IMR-90 (cell line): ENCODE measurements around the gene FFAR1. TPM values are rescaled to one million over a fixed set of nuclear protein-coding genes. Genes with fewer than 3 reads are reported as not detected.

Experiments
- ATAC-seq: fragments of 200-7000 bp; cut with Tn5 transposase; 2 replicates; pipeline ENCODE4 v1.9.1; 2020; ENCODE audit warnings: low read depth, mild to moderate bottlenecking, moderate library complexity
- BruUV-seq: library from RNA; stranded (reverse); fragments of 400-500 nt; replicated peaks from 2 replicates; lab custom pipeline; 2021; lab: Mats Ljungman, UMichigan
- CTCF ChIA-PET: fragments of 300-600 bp; formaldehyde crosslinking; extraction: SDS; loops from one replicate; lab custom pipeline; 2021; ENCODE audit warnings: antibody characterized with exemption; lab: Yijun Ruan, JAX
- POLR2A ChIA-PET: fragments of 300-600 bp; sonication (Branson Sonifier 250); formaldehyde crosslinking; loops from one replicate; lab custom pipeline; 2022; ENCODE audit warnings: antibody characterized with exemption; ENCODE audit not compliant: unreplicated experiment; lab: Charles Lee
- DNase-seq: peaks from one replicate; pipeline ENCODE4 v3.0.0; 2013
- H2AFZ ChIP-seq: replicated peaks from 2 replicates; pipeline ENCODE3; 2013; ENCODE audit warnings: low read length, mild to moderate bottlenecking; ENCODE audit not compliant: poor library complexity
- H2AK5ac ChIP-seq: 2 replicates; pipeline ENCODE4 v1.6.1; 2013; ENCODE audit warnings: low read depth, low read length, inconsistent platforms
- H2AK9ac ChIP-seq: replicated peaks from 2 replicates; pipeline ENCODE3; 2013; ENCODE audit warnings: mild to moderate bottlenecking, low read depth, low read length, moderate library complexity; ENCODE audit not compliant: poor library complexity
- H2BK120ac ChIP-seq: 2 replicates; pipeline ENCODE4 v1.6.1; 2013; ENCODE audit warnings: low read depth, low read length, inconsistent platforms
- H2BK15ac ChIP-seq: 3 replicates; pipeline ENCODE4 v1.6.1; 2013; ENCODE audit warnings: low read depth, low read length, inconsistent platforms
- H2BK20ac ChIP-seq: 2 replicates; pipeline ENCODE4 v1.6.1; 2013; ENCODE audit warnings: low read depth, mild to moderate bottlenecking, inconsistent platforms, low read length, moderate library complexity
- H2BK5ac ChIP-seq: 2 replicates; pipeline ENCODE4 v1.6.1; 2013; ENCODE audit warnings: mild to moderate bottlenecking, low read depth, low read length, inconsistent platforms; ENCODE audit not compliant: poor library complexity, severe bottlenecking
- H3K14ac ChIP-seq: replicated peaks from 2 replicates; pipeline ENCODE4 v1.6.1; 2013; ENCODE audit warnings: low read depth, low read length, inconsistent platforms
- H3K18ac ChIP-seq: 2 replicates; pipeline ENCODE4 v1.6.1; 2013; ENCODE audit warnings: low read depth, low read length, control low read depth
- H3K23ac ChIP-seq: 2 replicates; pipeline ENCODE4 v1.6.1; 2013; ENCODE audit warnings: low read depth, low read length, inconsistent platforms
- H3K27ac ChIP-seq: 2 replicates; pipeline ENCODE4 v1.5.1; 2013; ENCODE audit warnings: mild to moderate bottlenecking, control low read depth, low read length; ENCODE audit not compliant: insufficient read depth
- H3K27me3 ChIP-seq: 2 replicates; pipeline ENCODE4 v1.6.1; 2013; ENCODE audit warnings: low read length; ENCODE audit not compliant: control insufficient read depth, insufficient read depth
- H3K36me3 ChIP-seq: 2 replicates; pipeline ENCODE4 v1.6.1; 2013; ENCODE audit warnings: low read length, mixed read lengths; ENCODE audit not compliant: control insufficient read depth, insufficient read depth
- H3K4ac ChIP-seq: 2 replicates; pipeline ENCODE4 v1.6.1; 2013; ENCODE audit warnings: low read depth, low read length, inconsistent platforms
- H3K4me1 ChIP-seq: 2 replicates; pipeline ENCODE4 v1.6.1; 2013; ENCODE audit warnings: low read length, mixed read lengths; ENCODE audit not compliant: control insufficient read depth, insufficient read depth
- H3K4me2 ChIP-seq: 2 replicates; pipeline ENCODE4 v1.6.1; 2013; ENCODE audit warnings: low read depth, mild to moderate bottlenecking, control low read depth, low read length, moderate library complexity
- H3K4me3 ChIP-seq: 2 replicates; pipeline ENCODE4 v1.5.1; 2013; ENCODE audit warnings: low read depth, mild to moderate bottlenecking, control low read depth, low read length, moderate library complexity; ENCODE audit not compliant: insufficient read depth
- H3K56ac ChIP-seq: 2 replicates; pipeline ENCODE4 v1.6.1; 2013; ENCODE audit warnings: low read length, inconsistent platforms; ENCODE audit not compliant: insufficient read depth; ENCODE audit errors: extremely low read depth
- H3K79me1 ChIP-seq, 2 experiments: 2 replicates each; pipeline ENCODE4 v1.6.1; 2013; ENCODE audit warnings: low read length in 2 of 2, inconsistent platforms in 1 of 2, low read depth in 1 of 2
- H3K9ac ChIP-seq: 2 replicates; pipeline ENCODE4 v1.6.1; 2013; ENCODE audit warnings: low read depth, low read length, control low read depth
- H3K9me1 ChIP-seq: 2 replicates; pipeline ENCODE4 v1.6.1; 2013; ENCODE audit warnings: low read length, inconsistent platforms; ENCODE audit not compliant: insufficient read depth
- H3K9me3 ChIP-seq: 2 replicates; pipeline ENCODE4 v1.6.1; 2013; ENCODE audit warnings: low read length; ENCODE audit not compliant: control insufficient read depth, insufficient read depth
- H4K20me1 ChIP-seq: 2 replicates; pipeline ENCODE4 v1.6.1; 2013; ENCODE audit warnings: low read length, inconsistent platforms; ENCODE audit not compliant: insufficient read depth
- H4K5ac ChIP-seq: 2 replicates; pipeline ENCODE4 v1.6.1; 2013; ENCODE audit warnings: mild to moderate bottlenecking, low read depth, low read length, control low read depth
- H4K8ac ChIP-seq, 2 experiments: 2 replicates each; pipeline ENCODE4 v1.6.1; 2013; ENCODE audit warnings: low read depth in 2 of 2, low read length in 2 of 2, control low read depth in 1 of 2, inconsistent platforms in 1 of 2
- H4K91ac ChIP-seq: 2 replicates; pipeline ENCODE4 v1.6.1; 2013; ENCODE audit warnings: low read depth, low read length, inconsistent platforms; ENCODE audit not compliant: insufficient read depth
- BHLHE40 ChIP-seq: fragments of 150-350 bp; IDR thresholded peaks from 2 replicates; pipeline ENCODE4 v1.6.1; 2016; ENCODE audit warnings: mild to moderate bottlenecking, low read depth, low read length
- CEBPB ChIP-seq: IDR thresholded peaks from 2 replicates; pipeline ENCODE4 v1.6.1; 2012; ENCODE audit warnings: low read depth, low read length, improper control_type of control experiment
- CHD1 ChIP-seq: IDR thresholded peaks from 2 replicates; pipeline ENCODE4 v1.6.1; 2012; ENCODE audit warnings: low read depth, low read length, improper control_type of control experiment
- FOS ChIP-seq: fragments of 150-350 bp; IDR thresholded peaks from 2 replicates; pipeline ENCODE4 v1.6.1; 2016; ENCODE audit warnings: low read depth, low read length
- MAFK ChIP-seq: IDR thresholded peaks from 2 replicates; pipeline ENCODE4 v1.6.1; 2012; ENCODE audit warnings: low read depth, low read length, improper control_type of control experiment
- MAZ ChIP-seq: IDR thresholded peaks from 2 replicates; pipeline ENCODE4 v1.6.1; 2012; ENCODE audit warnings: low read depth, mild to moderate bottlenecking, low read length, improper control_type of control experiment, moderate library complexity, borderline replicate concordance
- MXI1 ChIP-seq: IDR thresholded peaks from 2 replicates; pipeline ENCODE4 v1.6.1; 2012; ENCODE audit warnings: low read depth, mild to moderate bottlenecking, low read length, moderate library complexity, borderline replicate concordance
- NFE2L2 ChIP-seq: fragments of 150-350 bp; IDR thresholded peaks from 2 replicates; pipeline ENCODE4 v1.6.1; 2016; ENCODE audit warnings: low read depth, mild to moderate bottlenecking, low read length
- POLR2A ChIP-seq: IDR thresholded peaks from 2 replicates; pipeline ENCODE4 v1.6.1; 2012; ENCODE audit warnings: mild to moderate bottlenecking, low read depth, low read length
- RAD21 ChIP-seq: IDR thresholded peaks from 2 replicates; pipeline ENCODE4 v1.6.1; 2012; ENCODE audit warnings: low read length, improper control_type of control experiment
- RCOR1 ChIP-seq: IDR thresholded peaks from 2 replicates; pipeline ENCODE4 v1.6.1; 2012; ENCODE audit warnings: mild to moderate bottlenecking, low read length, improper control_type of control experiment; ENCODE audit not compliant: insufficient replicate concordance
- RFX5 ChIP-seq: IDR thresholded peaks from 2 replicates; pipeline ENCODE4 v1.8.0; 2012; ENCODE audit warnings: low read depth, mild to moderate bottlenecking, low read length, moderate library complexity
- SMC3 ChIP-seq: fragments of 150-350 bp; IDR thresholded peaks from 2 replicates; pipeline ENCODE4 v1.6.1; 2016; ENCODE audit warnings: low read depth, mild to moderate bottlenecking, antibody characterized with exemption, low read length, moderate library complexity
- WGBS, 2 experiments: methylation state at CpG; one replicate each; pipeline versions ENCODE4 v1.1.5 to v1.1.7; 2013; ENCODE audit warnings: missing lambda C conversion rate in 2 of 2; ENCODE audit not compliant: insufficient read length in 1 of 2; ENCODE audit errors: extremely low coverage in 2 of 2; 5-methylcytosine and 5-hydroxymethylcytosine counted together
- dilution Hi-C: fragments of 300-500 bp; cut with HindIII; formaldehyde crosslinking; loops from one replicate; pipeline ENCODE4 v1.14.3; 2018; ENCODE audit warnings: low sequenced_read_pairs; ENCODE audit not compliant: unreplicated experiment
- in situ Hi-C: fragments of 300-500 bp; cut with MboI; formaldehyde crosslinking; loops from 3 replicates; pipeline ENCODE4 v1.14.3; 2019; ENCODE audit warnings: low sequenced_read_pairs, inconsistent platforms, mixed read lengths
- intact Hi-C: fragments of 100-400 bp; cut with micrococcal nuclease; formaldehyde crosslinking; loops from 2 replicates; pipeline ENCODE4 v1.10.0; 2022
- polyA plus RNA-seq, 3 experiments: library from polyadenylated mRNA; depleted of rRNA; stranded (reverse); fragments of >200 nt; gene quantifications; 2 replicates each; pipeline ENCODE4 v1.2.3, GENCODE V29; 2012; ENCODE audit warnings: low replicate concordance in 1 of 3
- total RNA-seq: library from RNA; depleted of rRNA; stranded (reverse); fragments of >200 nt; gene quantifications from 2 replicates; pipeline ENCODE4 v1.2.3, GENCODE V29; 2012
- TF ChIP-seq, protein P1 (sequence below): fragments of 150-350 bp; IDR thresholded peaks from 2 replicates; pipeline ENCODE4 v1.6.1; 2017; ENCODE audit warnings: mild to moderate bottlenecking, antibody characterized with exemption, low read length, low read depth
- TF ChIP-seq, protein P2 (sequence below): conservative IDR thresholded peaks from 2 replicates; pipeline ENCODE4 v1.5.1; 2012; ENCODE audit warnings: mild to moderate bottlenecking, low read depth, low read length, improper control_type of control experiment

FFAR1 gene
- total and polyA plus RNA-seq, 2 of the 4 experiments (the other 2 are of a cell fraction): not detected

DNA sequence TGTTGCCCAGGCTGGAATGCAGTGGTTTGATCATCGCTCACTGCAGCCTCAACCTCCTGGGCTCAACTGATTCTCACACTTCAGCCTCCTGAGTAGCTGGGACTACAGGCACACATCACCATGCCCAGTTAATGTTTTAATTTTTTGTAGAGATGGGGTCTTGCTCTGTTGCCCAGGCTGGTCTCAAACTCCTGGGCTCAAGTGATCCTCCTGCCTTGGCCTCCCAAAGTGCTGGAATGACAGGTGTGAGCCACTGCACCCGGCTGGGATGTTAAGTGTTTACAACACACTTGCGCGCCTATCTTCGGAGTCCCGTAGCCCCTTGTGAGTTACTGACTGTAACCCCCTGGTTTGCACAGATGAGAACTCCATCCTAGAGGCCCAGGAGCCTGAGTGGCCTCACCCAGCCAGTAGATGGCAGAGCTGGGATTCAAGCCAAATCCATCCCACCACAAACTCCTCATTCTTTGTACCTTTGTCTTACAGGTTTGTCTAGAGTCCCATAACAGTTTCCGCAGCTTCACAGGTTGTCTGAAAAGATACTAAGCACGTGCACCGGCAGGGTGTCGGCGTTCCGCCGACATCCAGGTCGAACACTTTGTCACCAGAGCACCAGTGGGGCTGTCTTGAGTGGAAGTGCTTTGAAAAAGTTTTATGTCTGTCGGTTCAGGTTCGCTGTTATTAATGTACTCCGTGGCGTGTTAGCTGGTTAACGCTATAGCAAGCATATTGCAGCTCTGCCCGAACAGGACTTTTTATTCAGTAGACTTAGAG lies 41.0 kb upstream of the FFAR1 start:
- H2AFZ ChIP-seq: no peak overlapping the region
- no peak overlapping the region for H2BK20ac ChIP-seq
- no peaks in the 10 kb centered on the region for H3K9me1 ChIP-seq
- dilution Hi-C loops: no loop called here
- DNase-seq (no peak), ATAC-seq (no peak)
- H3K27me3 ChIP-seq: peaks cover 4% of the 10 kb centered on the region
- no peaks in the 10 kb centered on the region for H3K79me1 ChIP-seq
- H3K9ac ChIP-seq: no peak overlapping the region
- WGBS, 2 experiments: 77% methylated on average over 9 of the region's 20 CpGs; no CpG with 5 or more reads in 1 of the 2 experiments
- H4K91ac ChIP-seq: no peak overlapping the region
- intact Hi-C loops: no loop called here
- no peak overlapping the region for H3K27ac ChIP-seq
- BruUV-seq: no TSS peak
- H4K5ac ChIP-seq: no peak overlapping the region
- H2BK15ac ChIP-seq: no peak overlapping the region
- no peak overlapping the region for H2AK9ac ChIP-seq
- no peak overlapping the region for H2BK5ac ChIP-seq
- in situ Hi-C loops: no loop called here
- no peak overlapping the region for H2BK120ac ChIP-seq
- no peak overlapping the region for H3K56ac ChIP-seq
- H3K4me1 ChIP-seq: no peaks in the 10 kb centered on the region
- no peaks in the 10 kb centered on the region for H4K20me1 ChIP-seq
- ChIA-PET CTCF (interaction anchor here (0.6 kb wide), 1 partner anchor 153 kb away, joined by 3 read pairs; no protein-coding TSS in a partner anchor), POLR2A (no interaction called here)
- no peak overlapping the region for H3K23ac ChIP-seq
- H3K4me2 ChIP-seq: no peak overlapping the region
- no peak overlapping the region for H4K8ac ChIP-seq
- no peaks in the 10 kb centered on the region for H3K36me3 ChIP-seq
- H3K18ac ChIP-seq: no peak overlapping the region
- no peak overlapping the region for H3K14ac ChIP-seq
- H3K4me3 ChIP-seq: no peak overlapping the region
- H2AK5ac ChIP-seq: no peak overlapping the region
- H3K9me3 ChIP-seq: no peaks in the 10 kb centered on the region
- no peak overlapping the region for H3K4ac ChIP-seq
- TF ChIP-seq NFE2L2: no peak
- no peak for TF ChIP-seq MXI1
- TF ChIP-seq, protein P1, sequence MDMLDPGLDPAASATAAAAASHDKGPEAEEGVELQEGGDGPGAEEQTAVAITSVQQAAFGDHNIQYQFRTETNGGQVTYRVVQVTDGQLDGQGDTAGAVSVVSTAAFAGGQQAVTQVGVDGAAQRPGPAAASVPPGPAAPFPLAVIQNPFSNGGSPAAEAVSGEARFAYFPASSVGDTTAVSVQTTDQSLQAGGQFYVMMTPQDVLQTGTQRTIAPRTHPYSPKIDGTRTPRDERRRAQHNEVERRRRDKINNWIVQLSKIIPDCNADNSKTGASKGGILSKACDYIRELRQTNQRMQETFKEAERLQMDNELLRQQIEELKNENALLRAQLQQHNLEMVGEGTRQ: no peak
- TF ChIP-seq MAZ: no peak
- no peak for TF ChIP-seq CHD1
- no peak for TF ChIP-seq RAD21
- TF ChIP-seq RFX5: no peak
- no peak for TF ChIP-seq BHLHE40
- TF ChIP-seq FOS: no peak
- no peak for TF ChIP-seq SMC3
- TF ChIP-seq RCOR1: no peak
- TF ChIP-seq, protein P2, sequence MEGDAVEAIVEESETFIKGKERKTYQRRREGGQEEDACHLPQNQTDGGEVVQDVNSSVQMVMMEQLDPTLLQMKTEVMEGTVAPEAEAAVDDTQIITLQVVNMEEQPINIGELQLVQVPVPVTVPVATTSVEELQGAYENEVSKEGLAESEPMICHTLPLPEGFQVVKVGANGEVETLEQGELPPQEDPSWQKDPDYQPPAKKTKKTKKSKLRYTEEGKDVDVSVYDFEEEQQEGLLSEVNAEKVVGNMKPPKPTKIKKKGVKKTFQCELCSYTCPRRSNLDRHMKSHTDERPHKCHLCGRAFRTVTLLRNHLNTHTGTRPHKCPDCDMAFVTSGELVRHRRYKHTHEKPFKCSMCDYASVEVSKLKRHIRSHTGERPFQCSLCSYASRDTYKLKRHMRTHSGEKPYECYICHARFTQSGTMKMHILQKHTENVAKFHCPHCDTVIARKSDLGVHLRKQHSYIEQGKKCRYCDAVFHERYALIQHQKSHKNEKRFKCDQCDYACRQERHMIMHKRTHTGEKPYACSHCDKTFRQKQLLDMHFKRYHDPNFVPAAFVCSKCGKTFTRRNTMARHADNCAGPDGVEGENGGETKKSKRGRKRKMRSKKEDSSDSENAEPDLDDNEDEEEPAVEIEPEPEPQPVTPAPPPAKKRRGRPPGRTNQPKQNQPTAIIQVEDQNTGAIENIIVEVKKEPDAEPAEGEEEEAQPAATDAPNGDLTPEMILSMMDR: no peak
- TF ChIP-seq POLR2A: no peak
- TF ChIP-seq CEBPB: no peak
- TF ChIP-seq MAFK: no peak
